Fibroblast of pulmonary artery (primary cell): ENCODE results near the gene TPBGL.

Source experiments
- DNase-seq: peaks from one replicate; pipeline ENCODE4 v3.0.0-alpha.2; 2010; ENCODE audit warnings: low read depth
- H3K4me3 ChIP-seq: replicated peaks from 2 replicates; pipeline ENCODE4 v1.5.1; 2011; ENCODE audit warnings: low read depth, mild to moderate bottlenecking, control low read depth, low read length, moderate library complexity
- CTCF ChIP-seq: IDR thresholded peaks from 2 replicates; pipeline ENCODE4 v1.5.1; 2011; ENCODE audit warnings: mild to moderate bottlenecking, control low read depth, low read length, inconsistent platforms; ENCODE audit errors: missing control alignments

The TPBGL gene

GRCh38 chr11:75229466-75229865, 11.1 kb upstream of the TPBGL start:
- no peak for DNase-seq
- no peak overlapping the region for H3K4me3 ChIP-seq
- no peak for TF ChIP-seq CTCF

GRCh38 chr11:75230621-75231020, 10.0 kb upstream of the TPBGL start:
- no peak for TF ChIP-seq CTCF
- no peak overlapping the region for H3K4me3 ChIP-seq
- no peak for DNase-seq

GRCh38 chr11:75233754-75234172, 6.8 kb upstream of the TPBGL start:
- no peak for TF ChIP-seq CTCF
- H3K4me3 ChIP-seq = no peak overlapping the region
- peak; percentile 81 for DNase-seq

DNA sequence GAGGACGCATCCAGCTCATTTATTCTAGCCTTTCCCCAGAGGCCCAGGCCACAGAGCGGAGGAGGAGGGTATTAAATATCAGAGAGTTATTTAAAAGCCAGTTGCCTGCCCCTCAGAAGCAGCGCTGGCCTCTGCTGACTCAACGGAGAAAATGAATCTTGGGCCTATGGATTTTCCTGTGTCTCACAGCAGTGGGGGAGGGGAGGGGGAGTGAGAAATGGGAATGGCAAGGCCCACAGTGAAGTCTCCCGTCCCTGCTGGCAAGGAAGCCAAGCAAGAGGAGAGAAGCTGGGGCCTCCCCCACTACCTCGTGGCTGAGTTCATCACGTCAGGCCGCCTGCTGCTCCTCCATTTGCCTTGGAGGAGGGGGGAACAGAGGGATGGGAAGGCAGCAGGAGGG, 4.5 kb upstream of the TPBGL start:
- no peak overlapping the region for H3K4me3 ChIP-seq
- no peak for DNase-seq
- TF ChIP-seq CTCF = no peak

DNA sequence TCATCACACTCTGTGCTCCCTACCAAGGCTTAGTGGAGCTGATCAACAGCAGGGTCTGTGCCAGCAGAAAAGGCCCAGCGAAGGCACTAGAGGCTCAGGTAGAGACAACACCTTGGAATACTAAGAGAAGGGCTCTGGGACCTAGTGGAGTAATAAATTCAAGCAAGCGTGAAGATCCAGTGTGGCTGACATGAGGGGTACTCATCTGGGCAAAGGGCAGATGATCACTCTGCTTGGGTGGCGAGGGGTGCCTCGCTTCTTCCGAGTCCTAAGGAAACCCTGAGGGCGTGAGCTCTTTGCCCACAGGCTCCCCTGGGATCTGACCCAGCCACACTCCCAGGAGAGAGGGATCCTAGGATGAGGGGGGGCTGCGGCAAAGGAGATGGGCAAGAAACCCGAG, 3.5 kb upstream of the TPBGL start:
- DNase-seq = no peak
- no peak overlapping the region for H3K4me3 ChIP-seq
- no peak for TF ChIP-seq CTCF

GRCh38 chr11:75238595-75239440, 1.8 kb upstream of the TPBGL start:
- no peak for TF ChIP-seq CTCF
- H3K4me3 ChIP-seq = no peak overlapping the region
- no peak for DNase-seq
